MCF 10A (cell line): Measurements from ENCODE around the gene ECI1. TPM values are rescaled to one million over a fixed set of nuclear protein-coding genes. Genes with fewer than 3 reads are reported as not detected.

Experiments used
- BruUV-seq: library from RNA; stranded (reverse); fragments of 400-500 nt; replicated peaks from 2 replicates; lab custom pipeline; 2021; lab: Mats Ljungman, UMichigan
- CTCF ChIA-PET: fragments of 300-600 bp; sonication (Branson Sonifier 250); formaldehyde crosslinking; extraction: SDS; loops from one replicate; lab custom pipeline; 2021; ENCODE audit warnings: antibody characterized with exemption, inconsistent platforms; lab: Yijun Ruan, JAX
- POLR2A ChIA-PET: fragments of 300-600, 350-650 bp; sonication (Branson Sonifier 250); formaldehyde crosslinking; extraction: SDS; loops from one replicate; lab custom pipeline; 2020; ENCODE audit warnings: antibody characterized with exemption, inconsistent platforms; lab: Yijun Ruan, JAX
- DNase-seq: peaks from one replicate; pipeline ENCODE4 v3.0.0-alpha.2; 2018; ENCODE audit not compliant: unreplicated experiment
- H3K27ac Mint-ChIP-seq: one replicate; pipeline ENCODE4 v1.8.0; 2022; ENCODE audit warnings: mild to moderate bottlenecking, low read depth, mixed read lengths; ENCODE audit not compliant: unreplicated experiment
- H3K27me3 Mint-ChIP-seq: one replicate; pipeline ENCODE4 v1.8.0; 2022; ENCODE audit warnings: mixed read lengths; ENCODE audit not compliant: insufficient read depth, unreplicated experiment
- H3K36me3 Mint-ChIP-seq: one replicate; pipeline ENCODE4 v1.8.0; 2022; ENCODE audit warnings: mild to moderate bottlenecking, moderate library complexity, mixed read lengths; ENCODE audit not compliant: insufficient read depth, unreplicated experiment
- H3K4me1 Mint-ChIP-seq: one replicate; pipeline ENCODE4 v1.8.0; 2022; ENCODE audit warnings: mixed read lengths; ENCODE audit not compliant: insufficient read depth, unreplicated experiment
- H3K4me3 Mint-ChIP-seq: one replicate; pipeline ENCODE4 v1.8.0; 2022; ENCODE audit warnings: mild to moderate bottlenecking, moderate library complexity, mixed read lengths; ENCODE audit not compliant: unreplicated experiment
- H3K9me3 Mint-ChIP-seq: one replicate; pipeline ENCODE4 v1.8.0; 2022; ENCODE audit warnings: mixed read lengths; ENCODE audit not compliant: unreplicated experiment
- intact Hi-C: fragments of 100-400 bp; cut with micrococcal nuclease; formaldehyde crosslinking; loops from 2 replicates; pipeline ENCODE4 v1.14.1; 2022
- microRNA-seq: library from miRNA; unstranded; fragments of <30 nt; microRNA quantifications from one replicate; pipeline ENCODE4 v1.2.0, GENCODE V29; 2022
- total RNA-seq: library from RNA; stranded (reverse); gene quantifications from 2 replicates; pipeline ENCODE4 v1.2.3, GENCODE V29; 2022
- TF ChIP-seq, protein P1 (sequence below): fragments of 200-600 bp; IDR thresholded peaks from one replicate; pipeline ENCODE4 v1.8.0; 2022; ENCODE audit warnings: antibody characterized with exemption, mild to moderate bottlenecking; ENCODE audit not compliant: unreplicated experiment

ECI1 gene
- total RNA-seq, 1 experiment from 2014 or later: 115 TPM

GRCh38 chr16:2190002-2190658 lies 61.3 kb downstream of the ECI1 start:
- Mint-ChIP-seq H3K4me3 (no peak overlapping the region), H3K27ac (no peak overlapping the region), H3K36me3 (no peaks in the 10 kb centered on the region), H3K9me3 (no peaks in the 10 kb centered on the region), H3K4me1 (no peaks in the 10 kb centered on the region), H3K27me3 (no peaks in the 10 kb centered on the region)
- TF ChIP-seq, protein P1, sequence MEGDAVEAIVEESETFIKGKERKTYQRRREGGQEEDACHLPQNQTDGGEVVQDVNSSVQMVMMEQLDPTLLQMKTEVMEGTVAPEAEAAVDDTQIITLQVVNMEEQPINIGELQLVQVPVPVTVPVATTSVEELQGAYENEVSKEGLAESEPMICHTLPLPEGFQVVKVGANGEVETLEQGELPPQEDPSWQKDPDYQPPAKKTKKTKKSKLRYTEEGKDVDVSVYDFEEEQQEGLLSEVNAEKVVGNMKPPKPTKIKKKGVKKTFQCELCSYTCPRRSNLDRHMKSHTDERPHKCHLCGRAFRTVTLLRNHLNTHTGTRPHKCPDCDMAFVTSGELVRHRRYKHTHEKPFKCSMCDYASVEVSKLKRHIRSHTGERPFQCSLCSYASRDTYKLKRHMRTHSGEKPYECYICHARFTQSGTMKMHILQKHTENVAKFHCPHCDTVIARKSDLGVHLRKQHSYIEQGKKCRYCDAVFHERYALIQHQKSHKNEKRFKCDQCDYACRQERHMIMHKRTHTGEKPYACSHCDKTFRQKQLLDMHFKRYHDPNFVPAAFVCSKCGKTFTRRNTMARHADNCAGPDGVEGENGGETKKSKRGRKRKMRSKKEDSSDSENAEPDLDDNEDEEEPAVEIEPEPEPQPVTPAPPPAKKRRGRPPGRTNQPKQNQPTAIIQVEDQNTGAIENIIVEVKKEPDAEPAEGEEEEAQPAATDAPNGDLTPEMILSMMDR: no peak
- intact Hi-C loops: no loop called here
- no peak for DNase-seq
- BruUV-seq: no TSS peak
- POLR2A ChIA-PET: interaction anchor here (1.1 kb wide), 1 partner anchor 16 kb away, joined by 3 read pairs; no protein-coding TSS in a partner anchor
- CTCF ChIA-PET: no interaction called here

Small RNAs within 50 kb of the gene (microRNA-seq; reads per million reads assigned to microRNA genes)
- gene MIR3677: 0.53 reads per million
- not detected for gene MIR4717

Other genes with a start within 250 kb of the ECI1 start
- gene ZNF598, start 241.8 kb downstream of the ECI1 start, total RNA-seq: 177 and 252 TPM in 2 replicates
- gene NPW, start 231.8 kb downstream of the ECI1 start, total RNA-seq: 4.9 and 7.7 TPM in 2 replicates
- 8.5 and 14.5 TPM in 2 replicates for gene NHERF2, start 224.7 kb downstream of the ECI1 start, total RNA-seq
- 16.4 and 17.7 TPM in 2 replicates for gene NTHL1, start 203.8 kb downstream of the ECI1 start, total RNA-seq
- 99.8 and 136 TPM in 2 replicates for gene TSC2, start 203.6 kb downstream of the ECI1 start, total RNA-seq
- 159 and 187 TPM in 2 replicates for gene PKD1, start 115.7 kb downstream of the ECI1 start, total RNA-seq
- gene RAB26, start 103.0 kb downstream of the ECI1 start, total RNA-seq: 0.81 and 1.0 TPM in 2 replicates
- gene TRAF7, start 95.8 kb downstream of the ECI1 start, total RNA-seq: 87.4 and 98.6 TPM in 2 replicates
- 0.10 and 0.14 TPM in 2 replicates for gene CASKIN1, start 55.0 kb downstream of the ECI1 start, total RNA-seq
- 63.4 and 87.6 TPM in 2 replicates for gene MLST8, start 46.1 kb downstream of the ECI1 start, total RNA-seq
- 4.6 and 5.2 TPM in 2 replicates for gene BRICD5, start 40.7 kb downstream of the ECI1 start, total RNA-seq
- 11.3 and 12.0 TPM in 2 replicates for gene PGP, start 36.7 kb downstream of the ECI1 start, total RNA-seq
- gene E4F1, start 28.0 kb downstream of the ECI1 start, total RNA-seq: 26.2 and 28.4 TPM in 2 replicates
- gene DNASE1L2, start 15.1 kb downstream of the ECI1 start, total RNA-seq: 1.5 and 3.8 TPM in 2 replicates
- gene RNPS1, start 16.5 kb upstream of the ECI1 start, total RNA-seq: 245 and 247 TPM in 2 replicates
- 3.5 and 4.6 TPM in 2 replicates for gene ABCA3, start 89.1 kb upstream of the ECI1 start, total RNA-seq
- gene CCNF, start 177.9 kb upstream of the ECI1 start, total RNA-seq: 7.5 and 11.9 TPM in 2 replicates
- gene TEDC2, start 208.5 kb upstream of the ECI1 start, total RNA-seq: 3.5 and 6.9 TPM in 2 replicates
- gene NTN3, start 219.7 kb upstream of the ECI1 start, total RNA-seq: not detected in 2 replicates
- gene TBC1D24, start 223.5 kb upstream of the ECI1 start, total RNA-seq: 7.6 and 8.1 TPM in 2 replicates